HepG2 (cell line): ENCODE results near the gene CFAP73. TPM values are rescaled to one million over a fixed set of nuclear protein-coding genes. Genes with fewer than 3 reads are reported as not detected.

Source experiments
- ATAC-seq: fragments of 200-7000 bp; cut with Tn5 transposase; 3 replicates; pipeline ENCODE4 v1.9.1; 2020; ENCODE audit warnings: mild to moderate bottlenecking, moderate library complexity
- BruUV-seq: library from RNA; stranded (reverse); fragments of 400-500 nt; replicated peaks from 2 replicates; lab custom pipeline; 2021; lab: Mats Ljungman, UMichigan
- CTCF ChIA-PET: fragments of 300-600 bp; formaldehyde crosslinking; extraction: SDS; loops from one replicate; lab custom pipeline; 2021; ENCODE audit warnings: low total read pairs, inconsistent platforms, low intra/inter-chr PET ratio; lab: Yijun Ruan, JAX
- POLR2A ChIA-PET: fragments of 350-600 bp; sonication (Branson Sonifier 250); formaldehyde crosslinking; loops from one replicate; lab custom pipeline; 2020; ENCODE audit warnings: antibody characterized with exemption, inconsistent platforms; lab: Yijun Ruan, JAX
- DNase-seq: peaks from one replicate; pipeline ENCODE4 v3.0.0-alpha.2; 2015; ENCODE audit warnings: low spot score
- FAIRE-seq: peaks from 3 replicates; lab custom pipeline; 2011; peaks lifted over from hg19 to GRCh38; lab: Jason Lieb, UNC
- H2AFZ ChIP-seq: one replicate; pipeline ENCODE4 v1.6.1; 2011; ENCODE audit warnings: low read length, inconsistent platforms
- H3K27ac ChIP-seq: fragments of 300-600 bp; 3 replicates; pipeline ENCODE4 v1.8.0; 2011; ENCODE audit warnings: mixed run types, mild to moderate bottlenecking, mixed read lengths, low read length, inconsistent platforms; ENCODE audit not compliant: insufficient read depth; ENCODE audit errors: extremely low read length
- H3K27me3 ChIP-seq, 2 experiments: fragments of 200-600 bp in 1 of 2; 2 replicates in 1 of 2; 3 replicates in 1 of 2; pipeline versions ENCODE4 v1.6.0 to v1.8.0; 2011; ENCODE audit warnings: low read length in 2 of 2, mild to moderate bottlenecking in 2 of 2, moderate library complexity in 2 of 2, inconsistent platforms in 1 of 2; ENCODE audit not compliant: insufficient read depth in 2 of 2, control insufficient read depth in 1 of 2
- H3K36me3 ChIP-seq, 2 experiments: fragments of 200-600 bp in 1 of 2; replicated peaks in 1 of 2; 2 replicates in 1 of 2; 3 replicates in 1 of 2; pipeline versions ENCODE4 v1.5.1 to v1.8.0; 2011; ENCODE audit warnings: low read length in 2 of 2, inconsistent platforms in 1 of 2; ENCODE audit not compliant: insufficient read depth in 2 of 2, control insufficient read depth in 1 of 2
- H3K4me1 ChIP-seq: 2 replicates; pipeline ENCODE4 v1.5.1; 2012; ENCODE audit warnings: low read length, inconsistent platforms; ENCODE audit not compliant: insufficient read depth
- H3K4me2 ChIP-seq: 2 replicates; pipeline ENCODE4 v1.6.0; 2011; ENCODE audit warnings: low read depth, low read length, inconsistent platforms
- H3K4me3 ChIP-seq, 3 experiments: fragments of 200-600 bp in 1 of 3; sonication (generic), shearing (Covaris generic) in 1 of 3; replicated peaks in 1 of 3; 2 replicates each; pipeline ENCODE4 v1.5.1; 2011 to 2016; ENCODE audit warnings: low read length in 3 of 3, inconsistent platforms in 2 of 3, low read depth in 2 of 3, mild to moderate bottlenecking in 2 of 3, control low read depth in 1 of 3, mixed read lengths in 1 of 3; ENCODE audit not compliant: insufficient read depth in 1 of 3
- H3K79me2 ChIP-seq: one replicate; pipeline ENCODE4 v1.6.1; 2011; ENCODE audit warnings: low read length, inconsistent platforms; ENCODE audit not compliant: insufficient read depth
- H3K9ac ChIP-seq: 2 replicates; pipeline ENCODE4 v1.6.0; 2011; ENCODE audit warnings: mild to moderate bottlenecking, low read depth, low read length, inconsistent platforms; ENCODE audit not compliant: insufficient read depth
- H3K9me3 ChIP-seq: 2 replicates; pipeline ENCODE4 v1.5.1; 2012; ENCODE audit warnings: mild to moderate bottlenecking, low read length
- H4K20me1 ChIP-seq: 2 replicates; pipeline ENCODE4 v1.6.0; 2011; ENCODE audit warnings: inconsistent platforms, mild to moderate bottlenecking, low read length, moderate library complexity; ENCODE audit not compliant: insufficient read depth
- FOXJ3 ChIP-seq: sonication (generic); formaldehyde crosslinking; IDR thresholded peaks from 2 replicates; pipeline ENCODE4 v1.4.0; 2020; ENCODE audit warnings: missing genetic modification reagents, mild to moderate bottlenecking, borderline replicate concordance
- GFI1 ChIP-seq: sonication (generic); formaldehyde crosslinking; IDR thresholded peaks from 2 replicates; pipeline ENCODE4 v1.5.0; 2020; ENCODE audit warnings: missing genetic modification reagents, mild to moderate bottlenecking, borderline replicate concordance
- GLMP ChIP-seq: sonication (generic); formaldehyde crosslinking; IDR thresholded peaks from 2 replicates; pipeline ENCODE4 v1.9.0; 2021; ENCODE audit warnings: missing genetic modification reagents, mild to moderate bottlenecking, borderline replicate concordance
- HMGA1 ChIP-seq: sonication (generic); formaldehyde crosslinking; conservative IDR thresholded peaks from 2 replicates; pipeline ENCODE4 v1.4.0; 2020; ENCODE audit warnings: missing genetic modification reagents
- HMGXB3 ChIP-seq: sonication (generic); formaldehyde crosslinking; IDR thresholded peaks from 2 replicates; pipeline ENCODE4 v1.4.0; 2020; ENCODE audit warnings: missing genetic modification reagents, borderline replicate concordance
- KLF15 ChIP-seq: sonication (generic); formaldehyde crosslinking; IDR thresholded peaks from 2 replicates; pipeline ENCODE4 v1.8.1; 2023; ENCODE audit warnings: borderline replicate concordance, mild to moderate bottlenecking, inconsistent platforms, missing genetic modification reagents, mixed read lengths
- MIER2 ChIP-seq: IDR thresholded peaks from 2 replicates; pipeline ENCODE4 v1.6.1; 2016; ENCODE audit warnings: missing biosample characterization, missing genetic modification reagents
- PHF20 ChIP-seq: sonication (generic); formaldehyde crosslinking; IDR thresholded peaks from 2 replicates; pipeline ENCODE4 v1.5.0; 2020; ENCODE audit warnings: mild to moderate bottlenecking, missing genetic modification reagents
- SPEN ChIP-seq: sonication (generic); formaldehyde crosslinking; IDR thresholded peaks from 2 replicates; pipeline ENCODE4 v1.5.1; 2020; ENCODE audit warnings: low read depth, mild to moderate bottlenecking, missing genetic modification reagents
- SRF ChIP-seq: IDR thresholded peaks from 2 replicates; pipeline ENCODE4 v1.6.1; 2011; ENCODE audit warnings: mild to moderate bottlenecking, low read depth, low read length, moderate library complexity
- SRSF1 ChIP-seq: fragments of 200-400 bp; formaldehyde crosslinking; optimal IDR thresholded peaks from 2 replicates; pipeline ENCODE3; 2017; ENCODE audit warnings: mild to moderate bottlenecking, low read depth, low read length, moderate library complexity
- SYNCRIP ChIP-seq: fragments of 200-400 bp; formaldehyde crosslinking; IDR thresholded peaks from 2 replicates; pipeline ENCODE4 v1.6.1; 2018; ENCODE audit warnings: mild to moderate bottlenecking, low read depth, low read length; ENCODE audit not compliant: insufficient read depth
- TRIM22 ChIP-seq: fragments of 450-650 bp; IDR thresholded peaks from 2 replicates; pipeline ENCODE4 v1.6.1; 2017
- ZMYM3 ChIP-seq: sonication (generic); formaldehyde crosslinking; IDR thresholded peaks from 2 replicates; pipeline ENCODE4 v1.5.1; 2020; ENCODE audit warnings: mild to moderate bottlenecking, missing genetic modification reagents
- ZNF253 ChIP-seq: sonication (generic); formaldehyde crosslinking; IDR thresholded peaks from 2 replicates; pipeline ENCODE4 v1.8.0; 2022; ENCODE audit warnings: mild to moderate bottlenecking, missing genetic modification reagents, borderline replicate concordance
- ZNF616 ChIP-seq: sonication (generic); formaldehyde crosslinking; IDR thresholded peaks from 2 replicates; pipeline ENCODE4 v1.5.0; 2020; ENCODE audit warnings: low read depth, mild to moderate bottlenecking, missing genetic modification reagents
- ZNF629 ChIP-seq: sonication (generic); formaldehyde crosslinking; conservative IDR thresholded peaks from 2 replicates; pipeline ENCODE4 v1.5.0; 2020; ENCODE audit warnings: missing genetic modification reagents
- ZNF75D ChIP-seq: sonication (generic); formaldehyde crosslinking; IDR thresholded peaks from 2 replicates; pipeline ENCODE4 v1.8.1; 2023; ENCODE audit warnings: missing genetic modification reagents, mild to moderate bottlenecking, borderline replicate concordance
- ZNF768 ChIP-seq: sonication (generic); formaldehyde crosslinking; IDR thresholded peaks from 2 replicates; pipeline ENCODE4 v1.4.0; 2020; ENCODE audit warnings: missing genetic modification reagents
- WGBS: methylation state at CpG from one replicate; pipeline ENCODE4 v1.1.6; 2017; ENCODE audit warnings: low lambda C conversion rate; 5-methylcytosine and 5-hydroxymethylcytosine counted together
- in situ Hi-C: cut with HindIII; loops from 2 replicates; pipeline ENCODE4 v1.10.0; 2017; ENCODE audit warnings: low pct_unique_long_range_greater_than_20kb; ENCODE audit not compliant: extremely low pct_ligation_motif_present
- intact Hi-C: fragments of 100-400 bp; cut with micrococcal nuclease; formaldehyde crosslinking; loops from one replicate; pipeline ENCODE4 v1.10.0; 2022; ENCODE audit not compliant: unreplicated experiment
- polyA plus RNA-seq, 8 experiments: library from polyadenylated mRNA; depleted of rRNA in 3 of 8; stranded (reverse) in 7 of 8; unstranded in 1 of 8; fragments of >200 nt; fragmentation: Illumina TruSeq in 4 of 8; extraction: Trizol in 4 of 8; gene quantifications; 2 replicates each; pipeline versions ENCODE4 v1.2.1 to v1.2.3, GENCODE V29; 2011 to 2016; ENCODE audit warnings: low read depth in 4 of 8, missing spikeins in 1 of 8, mixed read lengths in 1 of 8; ENCODE audit not compliant: insufficient read depth in 1 of 8
- total RNA-seq, 5 experiments: library from RNA; depleted of rRNA; stranded (reverse); fragments of >200 nt; fragmentation: Illumina TruSeq; extraction: Trizol; gene quantifications; 2 replicates each; pipeline ENCODE4 v1.2.3, GENCODE V29; 2016; ENCODE audit warnings: low read depth in 1 of 5

CFAP73 gene
- total and polyA plus RNA-seq, 2 of the 13 experiments (the other 11 are each of a cell fraction or from before 2014, with no cell fraction given): not detected

- no peak overlapping the region for H3K27ac ChIP-seq
- BruUV-seq: no TSS peak
- no peaks in the 10 kb centered on the region; a peak in 1 of 5 replicates for H3K27me3 ChIP-seq
- POLR2A ChIA-PET: no interaction called here
- H3K9ac ChIP-seq: no peak overlapping the region
- in situ Hi-C loops: no loop called here
- ATAC-seq: no peak
- H3K4me3 ChIP-seq: no peak overlapping the region
- H4K20me1 ChIP-seq: no peaks in the 10 kb centered on the region
- H3K79me2 ChIP-seq: no peaks in the 10 kb centered on the region
- H3K9me3 ChIP-seq: no peaks in the 10 kb centered on the region
- no peaks in the 10 kb centered on the region for H3K36me3 ChIP-seq
- no peak overlapping the region for H2AFZ ChIP-seq
- no peak for DNase-seq
- no peak for FAIRE-seq
- CTCF ChIA-PET: no interaction called here
- intact Hi-C loops: no loop called here
- H3K4me1 ChIP-seq: no peaks in the 10 kb centered on the region
- WGBS: 62% methylated on average over 4 of the region's 4 CpGs
- no peak overlapping the region for H3K4me2 ChIP-seq
- no peak for TF ChIP-seq GFI1 (CRISPR knock-in tag)
- TF ChIP-seq GLMP (CRISPR knock-in tag): no peak
- no peak for TF ChIP-seq SRF
- no peak for TF ChIP-seq TRIM22
- no peak for TF ChIP-seq SPEN (CRISPR knock-in tag)
- TF ChIP-seq SRSF1: no peak
- no peak for TF ChIP-seq SYNCRIP
- 0 out of 2 replicates have a peak, but pooled peaks have one; percentile 18 for TF ChIP-seq ZMYM3 (CRISPR knock-in tag)
- no peak for TF ChIP-seq ZNF253 (CRISPR knock-in tag)
- TF ChIP-seq HMGA1 (CRISPR knock-in tag): no peak
- TF ChIP-seq FOXJ3 (CRISPR knock-in tag): no peak
- TF ChIP-seq MIER2 (CRISPR knock-in tag): no peak
- no peak for TF ChIP-seq KLF15 (CRISPR knock-in tag)
- no peak for TF ChIP-seq PHF20 (CRISPR knock-in tag)
- peak; percentile 78 for TF ChIP-seq ZNF629 (CRISPR knock-in tag)
- TF ChIP-seq ZNF768 (CRISPR knock-in tag): peak; percentile 71; the same call in 1 of the 2 replicates
- no peak for TF ChIP-seq ZNF616 (CRISPR knock-in tag)
- TF ChIP-seq HMGXB3 (CRISPR knock-in tag): no peak
- no peak for TF ChIP-seq ZNF75D (CRISPR knock-in tag)
These were observed 41.2 kb upstream of the CFAP73 start for GRCh38 chr12:113108308-113108707.
